Measurements from ENCODE around the gene FUZ. TPM values are rescaled to one million over a fixed set of nuclear protein-coding genes. Genes with fewer than 3 reads are reported as not detected.

The FUZ gene
- total and polyA plus RNA-seq, 2 of the 8 experiments (the other 6 are each of a cell fraction or from before 2014, with no cell fraction given) = 28.4 to 33.9 TPM

GRCh38 chr19:49838885-49839588 is 25.9 kb upstream of the FUZ start:
- Histone ChIP-seq H4K5ac (ENCODE audit: insufficient read length, low read depth, low read length) (no peak overlapping the region), H2BK5ac (ENCODE audit: low read depth, low read length) (no peak overlapping the region), H2BK20ac (ENCODE audit: low read length) (no peak overlapping the region), H3K56ac (replicated peaks; ENCODE audit: insufficient read length, low read depth, low read length) (no peak overlapping the region), H2BK12ac (ENCODE audit: low read depth, low read length) (no peak overlapping the region), H3K27me3 (replicated peaks in 1 of 4; ENCODE audit: control insufficient read depth in 3 of 4, extremely low read depth in 1 of 4, insufficient read depth in 3 of 4, low read length in 3 of 4) (no peaks in the 10 kb centered on the region), H3K27ac (ENCODE audit: low read depth, low read length) (no peak overlapping the region; the same call in 1 of the 2 replicates), H3K9ac (replicated peaks in 1 of 4; ENCODE audit: extremely low read depth in 1 of 4, low read depth in 3 of 4, low read length in 3 of 4) (no peak overlapping the region), H3K4me1 (replicated peaks in 1 of 4; ENCODE audit: control insufficient read depth in 3 of 4, insufficient read depth in 4 of 4, low read length in 3 of 4) (no peaks in the 10 kb centered on the region), H3K79me2 (ENCODE audit: control insufficient read depth in 1 of 2, insufficient read depth in 2 of 2, low read length in 2 of 2) (no peaks in the 10 kb centered on the region), H3K4me3 (ENCODE audit: extremely low read depth in 1 of 4, insufficient read depth in 2 of 4, low read depth in 3 of 4, low read length in 4 of 4) (no peak overlapping the region), H3K14ac (ENCODE audit: insufficient read length) (no peak overlapping the region), H2BK15ac (ENCODE audit: low read length) (no peak overlapping the region), H3K9me3 (ENCODE audit: insufficient read depth in 2 of 2, low read depth in 1 of 2, low read length in 1 of 2) (no peaks in the 10 kb centered on the region), H2BK120ac (replicated peaks; ENCODE audit: low read depth, low read length) (no peak overlapping the region), H3K18ac (ENCODE audit: extremely low read depth, low read length) (no peak overlapping the region), H3K36me3 (ENCODE audit: control insufficient read depth in 2 of 4, insufficient read depth in 4 of 4, low read length in 3 of 4) (peaks cover 4 to 27% (median 13%) of the 10 kb centered on the region in 4 experiments; a peak in 6 of 8 replicates), H3K79me1 (ENCODE audit: low read depth, low read length) (peaks cover under 1% of the 10 kb centered on the region; the same call in 1 of the 2 replicates), H3K23me2 (ENCODE audit: low read depth, low read length) (no peaks in the 10 kb centered on the region), H2AK5ac (ENCODE audit: low read depth, low read length) (no peak overlapping the region), H3K4ac (replicated peaks; ENCODE audit: insufficient read length, low read depth, low read length) (no peak overlapping the region), H4K8ac (ENCODE audit: extremely low read depth, insufficient read depth, low read length) (no peak overlapping the region), H3K23ac (ENCODE audit: insufficient read length) (no peak overlapping the region), H4K20me1 (replicated peaks in 1 of 2; ENCODE audit: control insufficient read depth in 1 of 2, insufficient read depth in 2 of 2, low read length in 2 of 2) (peaks cover 1 to 3% of the 10 kb centered on the region in 2 experiments), H3K4me2 (ENCODE audit: insufficient read depth in 1 of 2, low read depth in 2 of 2, low read length in 2 of 2) (no peak overlapping the region), H2AFZ (ENCODE audit: low read length) (no peak overlapping the region), H4K91ac (replicated peaks; ENCODE audit: insufficient read length, low read length) (no peak overlapping the region)
- CTCF ChIA-PET (ENCODE audit: partially characterized antibody) = interaction anchor here (0.5 to 1.3 kb wide), 3 partner anchors 13 to 80 kb away, joined by 3 to 4 read pairs (median 4); no protein-coding TSS in a partner anchor
- WGBS, 2 experiments (ENCODE audit: extremely low coverage in 1 of 2, insufficient coverage in 1 of 2, insufficient read length in 1 of 2, insufficient replicate concordance in 2 of 2, low coverage in 1 of 2, low lambda C conversion rate in 2 of 2, missing lambda C conversion rate in 1 of 2) = 93% methylated on average over 18 of the region's 18 CpGs; no CpG with 5 or more reads in 1 of the 2 experiments
- POLR2A ChIA-PET (ENCODE audit: partially characterized antibody) = interaction anchor here (0.6 to 2.3 kb wide), 9 partner anchors 11 to 189 kb away, joined by 3 to 7 read pairs (median 3); partner anchors contain the start of genes ADM5, FUZ and PTOV1
- FAIRE-seq (no peak), DNase-seq (ENCODE audit: low read depth in 1 of 2, low spot score in 2 of 2) (no peak)
- TF ChIP-seq BACH1 (IDR thresholded peaks at IDR 0.05; ENCODE audit: low read length) (no peak), TBP (IDR thresholded peaks at IDR 0.05; ENCODE audit: low read depth, low read length) (no peak), RAD21 (IDR thresholded peaks at IDR 0.05 in 1 of 2, conservative IDR thresholded peaks at IDR 0.05 in 1 of 2; ENCODE audit: low read depth in 2 of 2, low read length in 2 of 2) (no peak), KDM4A (IDR thresholded peaks at IDR 0.05; ENCODE audit: low read depth, low read length, severe bottlenecking) (no peak), MAX (IDR thresholded peaks at IDR 0.05) (no peak), NANOG (IDR thresholded peaks at IDR 0.05; ENCODE audit: insufficient read depth, low read depth, low read length, poor library complexity, severe bottlenecking) (no peak), JUND (IDR thresholded peaks at IDR 0.05; ENCODE audit: low read length) (no peak), CBX8 (IDR thresholded peaks at IDR 0.05; ENCODE audit: borderline replicate concordance, low read depth, low read length) (no peak), POLR2A (IDR thresholded peaks at IDR 0.05; ENCODE audit: control extremely low read depth in 1 of 2, low read depth in 2 of 2, low read length in 2 of 2) (no peak), SP4 (IDR thresholded peaks at IDR 0.05; ENCODE audit: low read length) (no peak), SP1 (IDR thresholded peaks at IDR 0.05; ENCODE audit: low read depth, low read length) (no peak), HDAC6 (IDR thresholded peaks at IDR 0.05; ENCODE audit: low read depth, low read length) (no peak)

Measured in H1 (cell line).